ENCODE data around the gene FCN2. TPM values are rescaled to one million over a fixed set of nuclear protein-coding genes. Genes with fewer than 3 reads are reported as not detected.

The FCN2 gene
- total and polyA plus RNA-seq, 2 of the 13 experiments (the other 11 are each of a cell fraction or from before 2014, with no cell fraction given): not detected

DNA sequence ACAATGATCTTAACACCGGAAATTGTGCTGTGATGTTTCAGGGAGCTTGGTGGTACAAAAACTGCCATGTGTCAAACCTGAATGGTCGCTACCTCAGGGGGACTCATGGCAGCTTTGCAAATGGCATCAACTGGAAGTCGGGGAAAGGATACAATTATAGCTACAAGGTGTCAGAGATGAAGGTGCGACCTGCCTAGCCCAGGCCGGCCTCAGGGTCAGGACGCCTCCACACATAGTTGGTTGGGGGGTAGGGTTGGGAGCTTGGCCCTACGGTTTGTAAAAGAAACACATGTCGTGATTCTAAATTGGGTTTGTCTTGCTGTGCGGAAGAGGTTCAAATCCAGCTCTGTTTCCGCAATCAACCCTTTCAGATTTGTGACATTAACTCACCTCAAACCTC, 6.6 kb downstream of the FCN2 start:
- CTCF ChIA-PET (ENCODE audit: low intra/inter-chr PET ratio, low total read pairs): no interaction called here
- H3K27me3 ChIP-seq (ENCODE audit: control insufficient read depth in 1 of 2, insufficient read depth in 2 of 2, low read length in 2 of 2): peaks cover 4 to 68% of the 10 kb centered on the region in 2 experiments
- no peak overlapping the region for H3K4me2 ChIP-seq (ENCODE audit: low read depth, low read length)
- no TSS peak for BruUV-seq (replicated peaks)
- TF ChIP-seq EED (CRISPR knock-in tag; IDR thresholded peaks at IDR 0.05) (no peak), KLF13 (CRISPR knock-in tag; IDR thresholded peaks at IDR 0.05) (no peak), FOXO1 (CRISPR knock-in tag; IDR thresholded peaks at IDR 0.05) (no peak), HOXA3 (CRISPR knock-in tag; IDR thresholded peaks at IDR 0.05) (no peak)
- ATAC-seq: no peak
- no peaks in the 10 kb centered on the region for H4K20me1 ChIP-seq (ENCODE audit: insufficient read depth, low read length)
- H3K9ac ChIP-seq (ENCODE audit: insufficient read depth, low read depth, low read length): no peak overlapping the region
- H3K79me2 ChIP-seq (ENCODE audit: insufficient read depth, low read length): no peaks in the 10 kb centered on the region
- POLR2A ChIA-PET: no interaction called here
- H3K4me3 ChIP-seq (replicated peaks in 1 of 3; ENCODE audit: insufficient read depth in 1 of 3, low read depth in 2 of 3, low read length in 3 of 3): no peak overlapping the region
- DNase-seq (ENCODE audit: low spot score): no peak
- no peaks in the 10 kb centered on the region for H3K36me3 ChIP-seq (replicated peaks in 1 of 2; ENCODE audit: control insufficient read depth in 1 of 2, insufficient read depth in 2 of 2, low read length in 2 of 2)
- H2AFZ ChIP-seq (ENCODE audit: low read length): no peak overlapping the region
- H3K9me3 ChIP-seq (ENCODE audit: low read length): no peaks in the 10 kb centered on the region
- intact Hi-C loops (cut with micrococcal nuclease; ENCODE audit: unreplicated experiment) (no loop called here), in situ Hi-C loops (cut with HindIII; ENCODE audit: extremely low pct_ligation_motif_present, low pct_unique_long_range_greater_than_20kb) (no loop called here)
- H3K27ac ChIP-seq (ENCODE audit: extremely low read length, insufficient read depth, low read length): no peak overlapping the region
- WGBS (ENCODE audit: low lambda C conversion rate): 11% methylated on average over 9 of the region's 10 CpGs
- no peak for FAIRE-seq
- H3K4me1 ChIP-seq (ENCODE audit: insufficient read depth, low read length): no peaks in the 10 kb centered on the region

GRCh38 chr9:134887686-134888602, 7.3 kb downstream of the FCN2 start:
- no peak for TF ChIP-seq NR2F1 (CRISPR knock-in tag; IDR thresholded peaks at IDR 0.05)
- CTCF ChIA-PET (ENCODE audit: low intra/inter-chr PET ratio, low total read pairs): no interaction called here
- no peaks in the 10 kb centered on the region for H3K4me1 ChIP-seq (ENCODE audit: insufficient read depth, low read length)
- no TSS peak for BruUV-seq (replicated peaks)
- whole genome bisulfite sequencing (ENCODE audit: low lambda C conversion rate): 12% methylated on average over 10 of the region's 27 CpGs
- no peaks in the 10 kb centered on the region for H3K9me3 ChIP-seq (ENCODE audit: low read length)
- POLR2A ChIA-PET: no interaction called here
- no peaks in the 10 kb centered on the region for H4K20me1 ChIP-seq (ENCODE audit: insufficient read depth, low read length)
- no peak overlapping the region for H3K4me3 ChIP-seq (replicated peaks in 1 of 3; ENCODE audit: insufficient read depth in 1 of 3, low read depth in 2 of 3, low read length in 3 of 3)
- peaks cover 4 to 66% of the 10 kb centered on the region in 2 experiments for H3K27me3 ChIP-seq (ENCODE audit: control insufficient read depth in 1 of 2, insufficient read depth in 2 of 2, low read length in 2 of 2)
- ATAC-seq (no peak), DNase-seq (ENCODE audit: low spot score) (no peak), FAIRE-seq (no peak)
- H3K9ac ChIP-seq (ENCODE audit: insufficient read depth, low read depth, low read length): no peak overlapping the region
- H3K4me2 ChIP-seq (ENCODE audit: low read depth, low read length): no peak overlapping the region
- H3K36me3 ChIP-seq (replicated peaks in 1 of 2; ENCODE audit: control insufficient read depth in 1 of 2, insufficient read depth in 2 of 2, low read length in 2 of 2): no peaks in the 10 kb centered on the region
- no peak overlapping the region for H3K27ac ChIP-seq (ENCODE audit: extremely low read length, insufficient read depth, low read length)
- H3K79me2 ChIP-seq (ENCODE audit: insufficient read depth, low read length): no peaks in the 10 kb centered on the region
- in situ Hi-C loops (cut with HindIII; ENCODE audit: extremely low pct_ligation_motif_present, low pct_unique_long_range_greater_than_20kb): no loop called here
- intact Hi-C loops (cut with micrococcal nuclease; ENCODE audit: unreplicated experiment): no loop called here
- no peak overlapping the region for H2AFZ ChIP-seq (ENCODE audit: low read length)

Measured in HepG2 (cell line).